Measurements from ENCODE around the gene VAV2. TPM values are rescaled to one million over a fixed set of nuclear protein-coding genes. Genes with fewer than 3 reads are reported as not detected.

VAV2 gene
- polyA plus RNA-seq, 2 of the 4 experiments (the other 2 are of a cell fraction) = 9.8 to 21.4 TPM

DNA sequence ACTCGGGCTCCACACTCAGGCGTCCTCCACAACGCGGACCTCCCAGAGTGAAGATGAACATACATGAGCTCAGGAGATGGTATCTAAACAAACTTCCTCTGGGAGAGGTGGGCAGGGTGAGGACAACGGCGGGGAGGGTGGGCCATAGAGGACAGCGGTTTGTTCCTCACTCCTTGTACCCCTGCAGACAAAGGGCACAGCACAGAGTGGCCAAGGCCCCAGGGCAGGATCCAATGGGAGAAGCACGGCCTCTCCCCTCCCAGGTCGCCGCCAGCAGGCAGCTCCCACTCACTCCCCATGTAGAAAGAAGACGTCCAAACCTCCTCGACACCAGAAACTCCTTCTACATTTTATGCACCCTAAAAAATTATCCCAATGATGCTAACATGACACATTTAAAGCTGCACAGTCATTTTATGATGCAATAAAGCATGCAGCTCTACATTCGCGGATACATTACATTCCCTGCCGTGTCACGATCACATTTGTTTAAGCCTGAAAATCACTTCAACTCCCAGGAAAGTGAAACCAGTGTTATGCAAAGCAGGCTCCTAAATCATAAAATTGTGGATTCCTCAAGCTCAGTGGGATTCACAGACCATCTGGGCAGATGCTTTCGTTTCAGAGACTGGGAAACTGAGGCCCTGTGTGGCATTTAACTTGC is 166.4 kb downstream of the VAV2 start:
- no peak overlapping the region for H3K4me3 ChIP-seq
- DNase-seq (ENCODE audit: low read depth in 1 of 2, low spot score in 1 of 2) (no peak), FAIRE-seq (no peak), ATAC-seq (no peak)
- TF ChIP-seq EHMT2 (IDR thresholded peaks at IDR 0.05; ENCODE audit: low read depth) (no peak), POLR2A (IDR thresholded peaks at IDR 0.05; ENCODE audit: low read length) (no peak), MAFK (IDR thresholded peaks at IDR 0.05; ENCODE audit: partially characterized antibody) (no peak), JUN (IDR thresholded peaks at IDR 0.05) (no peak), EHF (CRISPR knock-in tag; IDR thresholded peaks at IDR 0.05) (no peak), HOXA7 (CRISPR knock-in tag; IDR thresholded peaks at IDR 0.05) (no peak), SREBF2 (IDR thresholded peaks at IDR 0.05) (no peak), KDM1A (IDR thresholded peaks at IDR 0.05; ENCODE audit: low read depth) (no peak), POLR2AphosphoS2 (conservative IDR thresholded peaks at IDR 0.05; ENCODE audit: low read length) (no peak), CEBPB (IDR thresholded peaks at IDR 0.05) (no peak), HDAC2 (IDR thresholded peaks at IDR 0.05) (no peak), HOXB5 (CRISPR knock-in tag; IDR thresholded peaks at IDR 0.05) (no peak), CBX8 (IDR thresholded peaks at IDR 0.05) (no peak), SMC3 (IDR thresholded peaks at IDR 0.05) (no peak), HOXB13 (CRISPR knock-in tag; IDR thresholded peaks at IDR 0.05; ENCODE audit: low read depth) (no peak), MYC (IDR thresholded peaks at IDR 0.05; ENCODE audit: borderline replicate concordance, low read length) (no peak)
- TF ChIP-seq, protein P1, sequence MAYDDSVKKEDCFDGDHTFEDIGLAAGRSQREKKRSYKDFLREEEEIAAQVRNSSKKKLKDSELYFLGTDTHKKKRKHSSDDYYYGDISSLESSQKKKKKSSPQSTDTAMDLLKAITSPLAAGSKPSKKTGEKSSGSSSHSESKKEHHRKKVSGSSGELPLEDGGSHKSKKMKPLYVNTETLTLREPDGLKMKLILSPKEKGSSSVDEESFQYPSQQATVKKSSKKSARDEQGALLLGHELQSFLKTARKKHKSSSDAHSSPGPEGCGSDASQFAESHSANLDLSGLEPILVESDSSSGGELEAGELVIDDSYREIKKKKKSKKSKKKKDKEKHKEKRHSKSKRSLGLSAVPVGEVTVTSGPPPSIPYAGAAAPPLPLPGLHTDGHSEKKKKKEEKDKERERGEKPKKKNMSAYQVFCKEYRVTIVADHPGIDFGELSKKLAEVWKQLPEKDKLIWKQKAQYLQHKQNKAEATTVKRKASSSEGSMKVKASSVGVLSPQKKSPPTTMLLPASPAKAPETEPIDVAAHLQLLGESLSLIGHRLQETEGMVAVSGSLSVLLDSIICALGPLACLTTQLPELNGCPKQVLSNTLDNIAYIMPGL (CRISPR knock-in tag; IDR thresholded peaks at IDR 0.05; ENCODE audit: borderline replicate concordance) = no peak
- TF ChIP-seq, protein P2, sequence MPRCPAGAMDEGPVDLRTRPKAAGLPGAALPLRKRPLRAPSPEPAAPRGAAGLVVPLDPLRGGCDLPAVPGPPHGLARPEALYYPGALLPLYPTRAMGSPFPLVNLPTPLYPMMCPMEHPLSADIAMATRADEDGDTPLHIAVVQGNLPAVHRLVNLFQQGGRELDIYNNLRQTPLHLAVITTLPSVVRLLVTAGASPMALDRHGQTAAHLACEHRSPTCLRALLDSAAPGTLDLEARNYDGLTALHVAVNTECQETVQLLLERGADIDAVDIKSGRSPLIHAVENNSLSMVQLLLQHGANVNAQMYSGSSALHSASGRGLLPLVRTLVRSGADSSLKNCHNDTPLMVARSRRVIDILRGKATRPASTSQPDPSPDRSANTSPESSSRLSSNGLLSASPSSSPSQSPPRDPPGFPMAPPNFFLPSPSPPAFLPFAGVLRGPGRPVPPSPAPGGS (IDR thresholded peaks at IDR 0.05) = no peak
- no peak overlapping the region for H3K4me2 ChIP-seq
- ChIA-PET POLR2A (no interaction called here), CTCF (interaction anchor here (0.9 to 1.3 kb wide), 6 partner anchors 12 to 121 kb away, joined by 3 to 5 read pairs (median 3); no protein-coding TSS in a partner anchor)
- no peaks in the 10 kb centered on the region for H3K9me3 ChIP-seq
- H3K27ac ChIP-seq = 0 out of 6 replicates have a peak overlapping the region, but pooled peaks of 1 of the 2 experiments have one; percentile 34
- H3K4me1 ChIP-seq = no peaks in the 10 kb centered on the region
- WGBS (ENCODE audit: missing lambda C conversion rate) = 87% methylated on average over 17 of the region's 17 CpGs

DNA sequence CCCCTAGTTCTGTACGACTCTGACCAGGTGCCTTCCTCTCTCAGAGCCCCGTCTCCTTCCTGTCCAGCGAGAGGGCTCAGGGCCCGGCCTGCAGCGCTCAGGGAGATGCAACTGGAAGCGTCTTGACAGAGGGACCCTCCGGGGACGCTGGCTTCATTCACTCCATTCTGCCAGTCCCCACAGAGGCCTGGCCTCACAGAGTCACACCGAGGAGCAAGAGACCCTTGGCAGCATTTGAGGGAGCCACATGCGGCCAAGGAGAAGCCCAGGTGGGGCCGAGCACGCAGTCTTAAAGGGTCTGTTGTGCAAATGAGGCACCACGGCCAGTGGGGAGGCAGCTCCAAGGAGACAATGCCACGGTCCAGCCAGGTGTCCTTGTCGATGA is 167.3 kb downstream of the VAV2 start:
- ATAC-seq (no peak), FAIRE-seq (no peak)
- CTCF ChIA-PET = interaction anchor here (1.2 kb wide), 1 partner anchor 18 kb away, joined by 3 read pairs; no protein-coding TSS in a partner anchor

More for the DNA sequence above, 167.3 kb downstream of the VAV2 start:
- TF ChIP-seq SMC3 (IDR thresholded peaks at IDR 0.05) = no peak
- TF ChIP-seq FOXS1 (CRISPR knock-in tag; IDR thresholded peaks at IDR 0.05) = no peak
- no peak for TF ChIP-seq HEYL (CRISPR knock-in tag; IDR thresholded peaks at IDR 0.05)
- no peak for TF ChIP-seq CEBPB (IDR thresholded peaks at IDR 0.05)
- no peak for TF ChIP-seq MAFK (IDR thresholded peaks at IDR 0.05; ENCODE audit: partially characterized antibody)
- TF ChIP-seq, protein P3, sequence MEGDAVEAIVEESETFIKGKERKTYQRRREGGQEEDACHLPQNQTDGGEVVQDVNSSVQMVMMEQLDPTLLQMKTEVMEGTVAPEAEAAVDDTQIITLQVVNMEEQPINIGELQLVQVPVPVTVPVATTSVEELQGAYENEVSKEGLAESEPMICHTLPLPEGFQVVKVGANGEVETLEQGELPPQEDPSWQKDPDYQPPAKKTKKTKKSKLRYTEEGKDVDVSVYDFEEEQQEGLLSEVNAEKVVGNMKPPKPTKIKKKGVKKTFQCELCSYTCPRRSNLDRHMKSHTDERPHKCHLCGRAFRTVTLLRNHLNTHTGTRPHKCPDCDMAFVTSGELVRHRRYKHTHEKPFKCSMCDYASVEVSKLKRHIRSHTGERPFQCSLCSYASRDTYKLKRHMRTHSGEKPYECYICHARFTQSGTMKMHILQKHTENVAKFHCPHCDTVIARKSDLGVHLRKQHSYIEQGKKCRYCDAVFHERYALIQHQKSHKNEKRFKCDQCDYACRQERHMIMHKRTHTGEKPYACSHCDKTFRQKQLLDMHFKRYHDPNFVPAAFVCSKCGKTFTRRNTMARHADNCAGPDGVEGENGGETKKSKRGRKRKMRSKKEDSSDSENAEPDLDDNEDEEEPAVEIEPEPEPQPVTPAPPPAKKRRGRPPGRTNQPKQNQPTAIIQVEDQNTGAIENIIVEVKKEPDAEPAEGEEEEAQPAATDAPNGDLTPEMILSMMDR (IDR thresholded peaks at IDR 0.05) = no peak
- TF ChIP-seq RARB (CRISPR knock-in tag; IDR thresholded peaks at IDR 0.05) = no peak
- TF ChIP-seq, protein P4, sequence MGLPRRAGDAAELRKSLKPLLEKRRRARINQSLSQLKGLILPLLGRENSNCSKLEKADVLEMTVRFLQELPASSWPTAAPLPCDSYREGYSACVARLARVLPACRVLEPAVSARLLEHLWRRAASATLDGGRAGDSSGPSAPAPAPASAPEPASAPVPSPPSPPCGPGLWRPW (IDR thresholded peaks at IDR 0.05) = no peak
- TF ChIP-seq PHF8 (IDR thresholded peaks at IDR 0.05; ENCODE audit: borderline replicate concordance, low read depth) = no peak
- TF ChIP-seq RAD21 (conservative IDR thresholded peaks at IDR 0.05 in 1 of 2, IDR thresholded peaks at IDR 0.05 in 1 of 2) = no peak
- no peak for TF ChIP-seq ZSCAN20 (CRISPR knock-in tag; IDR thresholded peaks at IDR 0.05)
- TF ChIP-seq, protein P5, sequence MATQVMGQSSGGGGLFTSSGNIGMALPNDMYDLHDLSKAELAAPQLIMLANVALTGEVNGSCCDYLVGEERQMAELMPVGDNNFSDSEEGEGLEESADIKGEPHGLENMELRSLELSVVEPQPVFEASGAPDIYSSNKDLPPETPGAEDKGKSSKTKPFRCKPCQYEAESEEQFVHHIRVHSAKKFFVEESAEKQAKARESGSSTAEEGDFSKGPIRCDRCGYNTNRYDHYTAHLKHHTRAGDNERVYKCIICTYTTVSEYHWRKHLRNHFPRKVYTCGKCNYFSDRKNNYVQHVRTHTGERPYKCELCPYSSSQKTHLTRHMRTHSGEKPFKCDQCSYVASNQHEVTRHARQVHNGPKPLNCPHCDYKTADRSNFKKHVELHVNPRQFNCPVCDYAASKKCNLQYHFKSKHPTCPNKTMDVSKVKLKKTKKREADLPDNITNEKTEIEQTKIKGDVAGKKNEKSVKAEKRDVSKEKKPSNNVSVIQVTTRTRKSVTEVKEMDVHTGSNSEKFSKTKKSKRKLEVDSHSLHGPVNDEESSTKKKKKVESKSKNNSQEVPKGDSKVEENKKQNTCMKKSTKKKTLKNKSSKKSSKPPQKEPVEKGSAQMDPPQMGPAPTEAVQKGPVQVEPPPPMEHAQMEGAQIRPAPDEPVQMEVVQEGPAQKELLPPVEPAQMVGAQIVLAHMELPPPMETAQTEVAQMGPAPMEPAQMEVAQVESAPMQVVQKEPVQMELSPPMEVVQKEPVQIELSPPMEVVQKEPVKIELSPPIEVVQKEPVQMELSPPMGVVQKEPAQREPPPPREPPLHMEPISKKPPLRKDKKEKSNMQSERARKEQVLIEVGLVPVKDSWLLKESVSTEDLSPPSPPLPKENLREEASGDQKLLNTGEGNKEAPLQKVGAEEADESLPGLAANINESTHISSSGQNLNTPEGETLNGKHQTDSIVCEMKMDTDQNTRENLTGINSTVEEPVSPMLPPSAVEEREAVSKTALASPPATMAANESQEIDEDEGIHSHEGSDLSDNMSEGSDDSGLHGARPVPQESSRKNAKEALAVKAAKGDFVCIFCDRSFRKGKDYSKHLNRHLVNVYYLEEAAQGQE (IDR thresholded peaks at IDR 0.05) = no peak
- TF ChIP-seq POLR2AphosphoS2 (conservative IDR thresholded peaks at IDR 0.05; ENCODE audit: low read length) = no peak
- Histone ChIP-seq H3K4me2 (no peak overlapping the region), H3K4me1 (no peaks in the 10 kb centered on the region), H3K9me3 (no peaks in the 10 kb centered on the region), H3K27ac (no peak overlapping the region), H3K4me3 (no peak overlapping the region)
- WGBS (ENCODE audit: missing lambda C conversion rate) = 91% methylated on average over 12 of the region's 15 CpGs
- no peak for DNase-seq (ENCODE audit: low read depth in 1 of 2, low spot score in 1 of 2)
- POLR2A ChIA-PET = no interaction called here

Measured in A549 (cell line).